IMR-90 (cell line): ENCODE results near the gene CIROP. TPM values are rescaled to one million over a fixed set of nuclear protein-coding genes. Genes with fewer than 3 reads are reported as not detected.

Experiments
- ATAC-seq: fragments of 200-7000 bp; cut with Tn5 transposase; 2 replicates; pipeline ENCODE4 v1.9.1; 2020; ENCODE audit warnings: low read depth, mild to moderate bottlenecking, moderate library complexity
- BruUV-seq: library from RNA; stranded (reverse); fragments of 400-500 nt; replicated peaks from 2 replicates; lab custom pipeline; 2021; lab: Mats Ljungman, UMichigan
- CTCF ChIA-PET: fragments of 300-600 bp; formaldehyde crosslinking; extraction: SDS; loops from one replicate; lab custom pipeline; 2021; ENCODE audit warnings: antibody characterized with exemption; lab: Yijun Ruan, JAX
- POLR2A ChIA-PET: fragments of 300-600 bp; sonication (Branson Sonifier 250); formaldehyde crosslinking; loops from one replicate; lab custom pipeline; 2022; ENCODE audit warnings: antibody characterized with exemption; ENCODE audit not compliant: unreplicated experiment; lab: Charles Lee
- DNase-seq: peaks from one replicate; pipeline ENCODE4 v3.0.0; 2013
- H2AFZ ChIP-seq: replicated peaks from 2 replicates; pipeline ENCODE3; 2013; ENCODE audit warnings: low read length, mild to moderate bottlenecking; ENCODE audit not compliant: poor library complexity
- H2AK5ac ChIP-seq: 2 replicates; pipeline ENCODE4 v1.6.1; 2013; ENCODE audit warnings: low read depth, low read length, inconsistent platforms
- H2AK9ac ChIP-seq: replicated peaks from 2 replicates; pipeline ENCODE3; 2013; ENCODE audit warnings: mild to moderate bottlenecking, low read depth, low read length, moderate library complexity; ENCODE audit not compliant: poor library complexity
- H2BK120ac ChIP-seq: 2 replicates; pipeline ENCODE4 v1.6.1; 2013; ENCODE audit warnings: low read depth, low read length, inconsistent platforms
- H2BK15ac ChIP-seq: 3 replicates; pipeline ENCODE4 v1.6.1; 2013; ENCODE audit warnings: low read depth, low read length, inconsistent platforms
- H2BK20ac ChIP-seq: 2 replicates; pipeline ENCODE4 v1.6.1; 2013; ENCODE audit warnings: low read depth, mild to moderate bottlenecking, inconsistent platforms, low read length, moderate library complexity
- H2BK5ac ChIP-seq: 2 replicates; pipeline ENCODE4 v1.6.1; 2013; ENCODE audit warnings: mild to moderate bottlenecking, low read depth, low read length, inconsistent platforms; ENCODE audit not compliant: poor library complexity, severe bottlenecking
- H3K14ac ChIP-seq: replicated peaks from 2 replicates; pipeline ENCODE4 v1.6.1; 2013; ENCODE audit warnings: low read depth, low read length, inconsistent platforms
- H3K18ac ChIP-seq: 2 replicates; pipeline ENCODE4 v1.6.1; 2013; ENCODE audit warnings: low read depth, low read length, control low read depth
- H3K23ac ChIP-seq: 2 replicates; pipeline ENCODE4 v1.6.1; 2013; ENCODE audit warnings: low read depth, low read length, inconsistent platforms
- H3K27ac ChIP-seq: 2 replicates; pipeline ENCODE4 v1.5.1; 2013; ENCODE audit warnings: mild to moderate bottlenecking, control low read depth, low read length; ENCODE audit not compliant: insufficient read depth
- H3K27me3 ChIP-seq: 2 replicates; pipeline ENCODE4 v1.6.1; 2013; ENCODE audit warnings: low read length; ENCODE audit not compliant: control insufficient read depth, insufficient read depth
- H3K36me3 ChIP-seq: 2 replicates; pipeline ENCODE4 v1.6.1; 2013; ENCODE audit warnings: low read length, mixed read lengths; ENCODE audit not compliant: control insufficient read depth, insufficient read depth
- H3K4ac ChIP-seq: 2 replicates; pipeline ENCODE4 v1.6.1; 2013; ENCODE audit warnings: low read depth, low read length, inconsistent platforms
- H3K4me1 ChIP-seq: 2 replicates; pipeline ENCODE4 v1.6.1; 2013; ENCODE audit warnings: low read length, mixed read lengths; ENCODE audit not compliant: control insufficient read depth, insufficient read depth
- H3K4me2 ChIP-seq: 2 replicates; pipeline ENCODE4 v1.6.1; 2013; ENCODE audit warnings: low read depth, mild to moderate bottlenecking, control low read depth, low read length, moderate library complexity
- H3K4me3 ChIP-seq: 2 replicates; pipeline ENCODE4 v1.5.1; 2013; ENCODE audit warnings: low read depth, mild to moderate bottlenecking, control low read depth, low read length, moderate library complexity; ENCODE audit not compliant: insufficient read depth
- H3K56ac ChIP-seq: 2 replicates; pipeline ENCODE4 v1.6.1; 2013; ENCODE audit warnings: low read length, inconsistent platforms; ENCODE audit not compliant: insufficient read depth; ENCODE audit errors: extremely low read depth
- H3K79me1 ChIP-seq, 2 experiments: 2 replicates each; pipeline ENCODE4 v1.6.1; 2013; ENCODE audit warnings: low read length in 2 of 2, inconsistent platforms in 1 of 2, low read depth in 1 of 2
- H3K9ac ChIP-seq: 2 replicates; pipeline ENCODE4 v1.6.1; 2013; ENCODE audit warnings: low read depth, low read length, control low read depth
- H3K9me1 ChIP-seq: 2 replicates; pipeline ENCODE4 v1.6.1; 2013; ENCODE audit warnings: low read length, inconsistent platforms; ENCODE audit not compliant: insufficient read depth
- H3K9me3 ChIP-seq: 2 replicates; pipeline ENCODE4 v1.6.1; 2013; ENCODE audit warnings: low read length; ENCODE audit not compliant: control insufficient read depth, insufficient read depth
- H4K20me1 ChIP-seq: 2 replicates; pipeline ENCODE4 v1.6.1; 2013; ENCODE audit warnings: low read length, inconsistent platforms; ENCODE audit not compliant: insufficient read depth
- H4K5ac ChIP-seq: 2 replicates; pipeline ENCODE4 v1.6.1; 2013; ENCODE audit warnings: mild to moderate bottlenecking, low read depth, low read length, control low read depth
- H4K8ac ChIP-seq, 2 experiments: 2 replicates each; pipeline ENCODE4 v1.6.1; 2013; ENCODE audit warnings: low read depth in 2 of 2, low read length in 2 of 2, control low read depth in 1 of 2, inconsistent platforms in 1 of 2
- H4K91ac ChIP-seq: 2 replicates; pipeline ENCODE4 v1.6.1; 2013; ENCODE audit warnings: low read depth, low read length, inconsistent platforms; ENCODE audit not compliant: insufficient read depth
- BHLHE40 ChIP-seq: fragments of 150-350 bp; IDR thresholded peaks from 2 replicates; pipeline ENCODE4 v1.6.1; 2016; ENCODE audit warnings: mild to moderate bottlenecking, low read depth, low read length
- CEBPB ChIP-seq: IDR thresholded peaks from 2 replicates; pipeline ENCODE4 v1.6.1; 2012; ENCODE audit warnings: low read depth, low read length, improper control_type of control experiment
- CHD1 ChIP-seq: IDR thresholded peaks from 2 replicates; pipeline ENCODE4 v1.6.1; 2012; ENCODE audit warnings: low read depth, low read length, improper control_type of control experiment
- FOS ChIP-seq: fragments of 150-350 bp; IDR thresholded peaks from 2 replicates; pipeline ENCODE4 v1.6.1; 2016; ENCODE audit warnings: low read depth, low read length
- MAFK ChIP-seq: IDR thresholded peaks from 2 replicates; pipeline ENCODE4 v1.6.1; 2012; ENCODE audit warnings: low read depth, low read length, improper control_type of control experiment
- MAZ ChIP-seq: IDR thresholded peaks from 2 replicates; pipeline ENCODE4 v1.6.1; 2012; ENCODE audit warnings: low read depth, mild to moderate bottlenecking, low read length, improper control_type of control experiment, moderate library complexity, borderline replicate concordance
- MXI1 ChIP-seq: IDR thresholded peaks from 2 replicates; pipeline ENCODE4 v1.6.1; 2012; ENCODE audit warnings: low read depth, mild to moderate bottlenecking, low read length, moderate library complexity, borderline replicate concordance
- NFE2L2 ChIP-seq: fragments of 150-350 bp; IDR thresholded peaks from 2 replicates; pipeline ENCODE4 v1.6.1; 2016; ENCODE audit warnings: low read depth, mild to moderate bottlenecking, low read length
- POLR2A ChIP-seq: IDR thresholded peaks from 2 replicates; pipeline ENCODE4 v1.6.1; 2012; ENCODE audit warnings: mild to moderate bottlenecking, low read depth, low read length
- RAD21 ChIP-seq: IDR thresholded peaks from 2 replicates; pipeline ENCODE4 v1.6.1; 2012; ENCODE audit warnings: low read length, improper control_type of control experiment
- RCOR1 ChIP-seq: IDR thresholded peaks from 2 replicates; pipeline ENCODE4 v1.6.1; 2012; ENCODE audit warnings: mild to moderate bottlenecking, low read length, improper control_type of control experiment; ENCODE audit not compliant: insufficient replicate concordance
- RFX5 ChIP-seq: IDR thresholded peaks from 2 replicates; pipeline ENCODE4 v1.8.0; 2012; ENCODE audit warnings: low read depth, mild to moderate bottlenecking, low read length, moderate library complexity
- SMC3 ChIP-seq: fragments of 150-350 bp; IDR thresholded peaks from 2 replicates; pipeline ENCODE4 v1.6.1; 2016; ENCODE audit warnings: low read depth, mild to moderate bottlenecking, antibody characterized with exemption, low read length, moderate library complexity
- WGBS, 2 experiments: methylation state at CpG; one replicate each; pipeline versions ENCODE4 v1.1.5 to v1.1.7; 2013; ENCODE audit warnings: missing lambda C conversion rate in 2 of 2; ENCODE audit not compliant: insufficient read length in 1 of 2; ENCODE audit errors: extremely low coverage in 2 of 2; 5-methylcytosine and 5-hydroxymethylcytosine counted together
- dilution Hi-C: fragments of 300-500 bp; cut with HindIII; formaldehyde crosslinking; loops from one replicate; pipeline ENCODE4 v1.14.3; 2018; ENCODE audit warnings: low sequenced_read_pairs; ENCODE audit not compliant: unreplicated experiment
- in situ Hi-C: fragments of 300-500 bp; cut with MboI; formaldehyde crosslinking; loops from 3 replicates; pipeline ENCODE4 v1.14.3; 2019; ENCODE audit warnings: low sequenced_read_pairs, inconsistent platforms, mixed read lengths
- intact Hi-C: fragments of 100-400 bp; cut with micrococcal nuclease; formaldehyde crosslinking; loops from 2 replicates; pipeline ENCODE4 v1.10.0; 2022
- polyA plus RNA-seq, 3 experiments: library from polyadenylated mRNA; depleted of rRNA; stranded (reverse); fragments of >200 nt; gene quantifications; 2 replicates each; pipeline ENCODE4 v1.2.3, GENCODE V29; 2012; ENCODE audit warnings: low replicate concordance in 1 of 3
- total RNA-seq: library from RNA; depleted of rRNA; stranded (reverse); fragments of >200 nt; gene quantifications from 2 replicates; pipeline ENCODE4 v1.2.3, GENCODE V29; 2012
- TF ChIP-seq, protein P1 (sequence below): fragments of 150-350 bp; IDR thresholded peaks from 2 replicates; pipeline ENCODE4 v1.6.1; 2016; ENCODE audit warnings: low read depth, mild to moderate bottlenecking, low read length, moderate library complexity, borderline replicate concordance
- TF ChIP-seq, protein P2 (sequence below): fragments of 150-350 bp; IDR thresholded peaks from 2 replicates; pipeline ENCODE4 v1.6.1; 2017; ENCODE audit warnings: mild to moderate bottlenecking, antibody characterized with exemption, low read length, low read depth
- TF ChIP-seq, protein P3 (sequence below): conservative IDR thresholded peaks from 2 replicates; pipeline ENCODE4 v1.5.1; 2012; ENCODE audit warnings: mild to moderate bottlenecking, low read depth, low read length, improper control_type of control experiment

The CIROP gene
- total and polyA plus RNA-seq, 2 of the 4 experiments (the other 2 are of a cell fraction) = 0.31 to 0.36 TPM

DNA sequence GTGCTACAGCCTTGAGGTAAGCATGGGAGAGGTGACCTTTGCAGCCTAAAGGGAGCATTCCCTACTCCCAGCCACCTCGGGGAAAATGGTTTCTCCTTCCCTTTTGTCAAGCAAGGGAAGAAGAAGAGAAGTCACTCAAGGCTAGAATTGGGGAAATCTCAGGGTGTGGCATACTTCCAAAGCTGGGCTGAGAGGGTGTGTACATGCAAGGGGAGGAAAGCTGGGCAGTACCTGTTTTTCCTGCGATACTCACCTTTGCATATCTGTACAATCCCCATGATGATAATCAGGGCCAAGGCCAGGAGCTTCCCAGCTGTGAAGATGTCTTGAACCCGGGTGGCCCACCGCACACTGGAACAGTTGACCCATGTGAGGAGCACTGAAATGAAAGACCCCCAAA is 38.0 kb upstream of the CIROP start:
- no TSS peak for BruUV-seq
- H3K4ac ChIP-seq = no peak overlapping the region
- H3K9ac ChIP-seq = no peak overlapping the region
- ATAC-seq (no peak), DNase-seq (no peak)
- TF ChIP-seq NFE2L2 (no peak), SMC3 (no peak), RCOR1 (no peak), MAFK (no peak), MXI1 (no peak), RAD21 (no peak), POLR2A (no peak), RFX5 (no peak), CHD1 (no peak), FOS (no peak), CEBPB (no peak), MAZ (no peak), BHLHE40 (no peak)
- TF ChIP-seq, protein P1, sequence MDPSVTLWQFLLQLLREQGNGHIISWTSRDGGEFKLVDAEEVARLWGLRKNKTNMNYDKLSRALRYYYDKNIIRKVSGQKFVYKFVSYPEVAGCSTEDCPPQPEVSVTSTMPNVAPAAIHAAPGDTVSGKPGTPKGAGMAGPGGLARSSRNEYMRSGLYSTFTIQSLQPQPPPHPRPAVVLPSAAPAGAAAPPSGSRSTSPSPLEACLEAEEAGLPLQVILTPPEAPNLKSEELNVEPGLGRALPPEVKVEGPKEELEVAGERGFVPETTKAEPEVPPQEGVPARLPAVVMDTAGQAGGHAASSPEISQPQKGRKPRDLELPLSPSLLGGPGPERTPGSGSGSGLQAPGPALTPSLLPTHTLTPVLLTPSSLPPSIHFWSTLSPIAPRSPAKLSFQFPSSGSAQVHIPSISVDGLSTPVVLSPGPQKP = no peak
- TF ChIP-seq, protein P2, sequence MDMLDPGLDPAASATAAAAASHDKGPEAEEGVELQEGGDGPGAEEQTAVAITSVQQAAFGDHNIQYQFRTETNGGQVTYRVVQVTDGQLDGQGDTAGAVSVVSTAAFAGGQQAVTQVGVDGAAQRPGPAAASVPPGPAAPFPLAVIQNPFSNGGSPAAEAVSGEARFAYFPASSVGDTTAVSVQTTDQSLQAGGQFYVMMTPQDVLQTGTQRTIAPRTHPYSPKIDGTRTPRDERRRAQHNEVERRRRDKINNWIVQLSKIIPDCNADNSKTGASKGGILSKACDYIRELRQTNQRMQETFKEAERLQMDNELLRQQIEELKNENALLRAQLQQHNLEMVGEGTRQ = no peak
- TF ChIP-seq, protein P3, sequence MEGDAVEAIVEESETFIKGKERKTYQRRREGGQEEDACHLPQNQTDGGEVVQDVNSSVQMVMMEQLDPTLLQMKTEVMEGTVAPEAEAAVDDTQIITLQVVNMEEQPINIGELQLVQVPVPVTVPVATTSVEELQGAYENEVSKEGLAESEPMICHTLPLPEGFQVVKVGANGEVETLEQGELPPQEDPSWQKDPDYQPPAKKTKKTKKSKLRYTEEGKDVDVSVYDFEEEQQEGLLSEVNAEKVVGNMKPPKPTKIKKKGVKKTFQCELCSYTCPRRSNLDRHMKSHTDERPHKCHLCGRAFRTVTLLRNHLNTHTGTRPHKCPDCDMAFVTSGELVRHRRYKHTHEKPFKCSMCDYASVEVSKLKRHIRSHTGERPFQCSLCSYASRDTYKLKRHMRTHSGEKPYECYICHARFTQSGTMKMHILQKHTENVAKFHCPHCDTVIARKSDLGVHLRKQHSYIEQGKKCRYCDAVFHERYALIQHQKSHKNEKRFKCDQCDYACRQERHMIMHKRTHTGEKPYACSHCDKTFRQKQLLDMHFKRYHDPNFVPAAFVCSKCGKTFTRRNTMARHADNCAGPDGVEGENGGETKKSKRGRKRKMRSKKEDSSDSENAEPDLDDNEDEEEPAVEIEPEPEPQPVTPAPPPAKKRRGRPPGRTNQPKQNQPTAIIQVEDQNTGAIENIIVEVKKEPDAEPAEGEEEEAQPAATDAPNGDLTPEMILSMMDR = no peak
- no peak overlapping the region for H3K4me3 ChIP-seq
- H3K79me1 ChIP-seq = no peaks in the 10 kb centered on the region
- no peaks in the 10 kb centered on the region for H3K36me3 ChIP-seq
- H3K56ac ChIP-seq = no peak overlapping the region
- H3K14ac ChIP-seq = no peak overlapping the region
- H2AK9ac ChIP-seq = no peak overlapping the region
- no peaks in the 10 kb centered on the region for H3K4me1 ChIP-seq
- H2BK15ac ChIP-seq = no peak overlapping the region
- ChIA-PET CTCF (interaction anchor here (0.9 kb wide), 1 partner anchor 22 kb away, joined by 3 read pairs; no protein-coding TSS in a partner anchor), POLR2A (no interaction called here)
- H3K18ac ChIP-seq = no peak overlapping the region
- no peaks in the 10 kb centered on the region for H3K9me3 ChIP-seq
- no peak overlapping the region for H3K23ac ChIP-seq
- H3K27me3 ChIP-seq = peaks cover 32% of the 10 kb centered on the region
- no peak overlapping the region for H3K27ac ChIP-seq
- dilution Hi-C loops (no loop called here), in situ Hi-C loops (no loop called here), intact Hi-C loops (no loop called here)
- H2AFZ ChIP-seq = no peak overlapping the region
- no peak overlapping the region for H4K5ac ChIP-seq
- no CpG with 5 or more reads among the region's 4 CpGs for WGBS, 2 experiments
- no peak overlapping the region for H3K4me2 ChIP-seq
- H2BK5ac ChIP-seq = no peak overlapping the region
- no peaks in the 10 kb centered on the region for H4K20me1 ChIP-seq
- no peak overlapping the region for H2BK120ac ChIP-seq
- H4K91ac ChIP-seq = no peak overlapping the region
- H4K8ac ChIP-seq = no peak overlapping the region
- no peak overlapping the region for H2AK5ac ChIP-seq
- no peaks in the 10 kb centered on the region for H3K9me1 ChIP-seq
- no peak overlapping the region for H2BK20ac ChIP-seq
